Cortex of kidney (tissue), 1 donor: ENCODE data around the gene CNTNAP2.
"Not testable (repeated sequence)": the region's sequence is repeated elsewhere in the genome, so short reads cannot be mapped to it uniquely, and the experiment has no call there.

Experiments
- DNase-seq: peaks from one replicate; lab custom pipeline; 2025; lab: John Stamatoyannopoulos, UW

The CNTNAP2 gene

DNA sequence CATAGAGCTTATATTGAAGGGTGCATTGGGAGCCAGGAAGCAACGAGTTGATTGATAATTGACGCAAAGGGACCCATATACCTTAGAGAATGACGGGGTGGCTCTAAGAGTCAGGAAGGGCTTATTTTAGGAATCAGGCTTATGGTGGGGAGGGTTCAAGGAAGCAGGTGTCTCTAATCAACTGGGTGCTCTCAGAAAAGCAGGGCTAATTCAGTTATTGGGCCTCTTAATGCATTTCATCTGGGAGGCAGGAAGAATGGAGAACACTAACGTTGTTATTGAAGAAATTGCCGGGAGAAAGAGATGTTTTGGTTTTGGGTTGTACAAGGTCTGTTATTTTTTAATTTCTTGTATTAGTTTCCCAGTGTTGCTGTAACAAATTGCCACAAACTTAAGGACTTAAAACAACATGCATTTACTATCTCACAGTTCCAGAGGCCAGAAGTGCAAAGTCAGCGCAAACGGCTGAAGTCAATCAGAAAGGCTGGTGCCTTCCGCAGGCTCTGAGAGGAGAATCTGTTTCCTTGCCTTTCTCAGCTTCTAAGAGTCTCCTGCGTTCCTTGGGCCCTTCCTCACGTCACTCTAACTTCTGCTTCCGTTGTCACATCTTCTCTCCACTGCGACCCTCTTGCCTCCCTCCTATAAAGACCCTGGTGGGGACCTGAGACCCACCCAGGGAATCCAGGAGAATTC, 2145.5 kb downstream of the CNTNAP2 start:
- DNase-seq = no peak

DNA sequence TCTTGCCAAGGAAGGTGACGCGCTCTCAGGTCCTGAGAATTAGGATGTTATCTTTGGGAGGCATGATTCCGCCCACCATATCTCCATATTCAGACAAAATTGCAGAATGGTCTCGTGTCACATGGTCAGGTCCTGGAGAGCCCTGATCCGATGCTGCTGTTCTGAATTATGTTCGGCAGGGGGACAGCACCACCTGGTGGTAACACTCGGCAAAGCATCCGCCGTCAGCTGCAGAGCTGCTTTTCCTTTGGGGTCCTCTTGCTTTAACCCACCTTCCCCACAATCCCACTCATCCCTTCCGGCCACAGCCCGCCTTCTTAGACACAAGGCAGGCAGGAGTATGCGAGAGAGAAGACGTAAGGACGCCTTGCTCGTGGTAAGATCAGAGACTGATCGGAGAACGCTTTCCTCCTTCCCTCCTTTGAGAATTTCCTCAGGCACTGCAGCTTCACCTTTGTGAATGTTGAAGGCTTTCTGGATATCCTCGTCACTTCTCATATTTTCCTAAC, 2146.2 kb downstream of the CNTNAP2 start:
- DNase-seq = no peak

DNA sequence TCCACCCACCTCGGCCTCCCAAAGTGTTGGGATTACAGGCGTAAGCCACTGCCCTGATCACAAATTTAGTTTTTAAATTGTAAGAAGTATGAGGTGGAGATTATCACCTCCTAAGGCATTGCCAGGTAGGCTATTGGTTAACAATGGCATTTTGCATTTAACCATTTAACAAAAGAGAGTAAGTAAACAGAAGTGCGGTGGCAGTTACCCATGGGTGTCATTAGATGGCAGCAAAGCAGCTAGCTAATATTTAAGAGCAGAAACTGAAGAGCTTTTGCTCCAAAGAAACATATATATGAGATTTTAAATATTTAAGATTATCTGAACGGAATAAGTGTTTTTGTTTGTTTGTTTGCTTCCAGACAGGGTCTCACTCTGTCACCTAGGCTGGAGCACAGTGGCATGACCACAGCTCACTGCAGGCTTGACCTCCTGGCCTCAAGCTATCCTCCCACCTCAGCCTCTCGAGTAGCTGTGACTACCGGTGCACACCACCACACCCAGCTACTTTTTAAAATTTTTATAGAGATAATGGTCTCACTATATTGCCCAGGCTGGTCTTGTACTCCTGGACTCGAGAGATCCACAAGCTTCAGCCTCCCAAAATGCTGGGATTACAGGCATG, 2148.4 kb downstream of the CNTNAP2 start:
- no peak for DNase-seq

DNA sequence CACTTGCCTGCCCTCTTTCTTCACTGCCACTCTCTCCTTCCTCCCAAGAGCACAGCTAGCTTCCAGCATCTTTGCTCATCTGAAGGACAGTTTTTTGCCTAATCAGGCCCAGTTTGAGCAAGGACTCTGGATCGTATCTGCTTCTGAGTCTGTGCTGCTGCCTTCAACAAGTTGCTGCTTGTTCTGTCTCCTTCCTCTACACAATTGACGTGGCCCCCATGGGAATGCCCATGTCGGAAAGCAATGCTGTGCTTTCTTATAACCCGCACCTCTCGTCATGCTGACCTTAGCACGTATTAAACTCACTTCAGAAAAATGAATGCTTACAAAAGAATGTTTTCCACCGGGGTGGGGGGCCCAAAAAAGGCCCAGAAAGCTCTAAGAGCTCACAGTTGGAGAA, 2149.3 kb downstream of the CNTNAP2 start:
- no peak for DNase-seq

DNA sequence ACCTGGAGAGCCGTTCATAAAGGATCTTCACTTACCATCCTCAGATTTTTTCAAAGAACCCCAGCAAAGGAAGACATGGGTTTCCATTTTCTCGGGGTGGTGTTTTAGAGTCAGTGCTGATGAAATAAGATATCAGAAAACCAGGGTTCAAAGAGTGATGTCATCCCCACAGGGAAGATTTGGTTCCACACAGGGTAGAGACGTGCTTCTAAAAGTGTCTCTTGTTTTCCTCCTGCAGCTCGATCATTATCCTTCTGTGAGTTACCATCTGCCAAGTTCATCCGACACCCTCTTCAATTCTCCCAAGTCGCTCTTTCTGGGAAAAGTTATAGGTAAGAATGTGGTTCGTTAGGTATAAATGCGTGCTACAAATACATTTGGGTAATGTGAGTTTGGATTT, 2150.2 kb downstream of the CNTNAP2 start:
- no peak for DNase-seq

DNA sequence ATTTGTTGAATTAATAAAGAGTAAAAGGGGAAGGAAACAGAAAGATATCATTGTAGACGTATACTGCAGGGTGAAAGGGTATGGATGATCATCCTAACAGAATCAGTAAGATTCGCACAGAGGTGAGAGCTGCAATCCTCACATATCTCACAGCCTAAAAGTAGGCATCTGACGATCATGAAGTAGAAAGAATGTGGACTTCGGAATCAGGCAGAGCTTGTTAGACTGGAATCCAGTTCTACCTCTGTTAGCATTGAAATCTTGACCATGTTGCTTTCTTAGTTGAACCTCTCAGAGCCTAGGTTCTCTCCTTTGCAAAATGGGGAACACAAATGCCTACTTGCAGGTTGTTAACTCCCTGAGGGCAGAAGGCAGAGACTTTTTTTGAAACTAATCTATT, 2154.0 kb downstream of the CNTNAP2 start:
- DNase-seq = no peak

DNA sequence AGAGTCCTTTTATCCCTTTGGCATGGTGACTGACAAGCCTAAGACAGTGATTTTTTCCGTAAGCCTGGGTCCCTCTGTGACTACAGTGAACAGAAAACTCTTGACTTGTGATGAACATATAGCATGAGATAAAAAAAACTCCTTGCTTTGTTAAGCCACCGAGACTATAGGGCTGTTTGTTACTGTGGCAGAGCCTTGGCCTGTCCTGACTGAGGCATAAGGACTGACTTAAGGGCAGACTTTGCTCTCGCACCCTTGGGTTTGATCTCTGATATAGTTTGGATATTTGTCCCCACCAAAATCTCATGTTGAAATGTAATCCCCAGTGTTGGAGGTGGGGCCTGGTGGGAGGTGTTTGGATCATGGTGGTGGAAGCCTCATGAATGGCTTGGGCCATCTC, 2157.5 kb downstream of the CNTNAP2 start:
- no peak for DNase-seq

DNA sequence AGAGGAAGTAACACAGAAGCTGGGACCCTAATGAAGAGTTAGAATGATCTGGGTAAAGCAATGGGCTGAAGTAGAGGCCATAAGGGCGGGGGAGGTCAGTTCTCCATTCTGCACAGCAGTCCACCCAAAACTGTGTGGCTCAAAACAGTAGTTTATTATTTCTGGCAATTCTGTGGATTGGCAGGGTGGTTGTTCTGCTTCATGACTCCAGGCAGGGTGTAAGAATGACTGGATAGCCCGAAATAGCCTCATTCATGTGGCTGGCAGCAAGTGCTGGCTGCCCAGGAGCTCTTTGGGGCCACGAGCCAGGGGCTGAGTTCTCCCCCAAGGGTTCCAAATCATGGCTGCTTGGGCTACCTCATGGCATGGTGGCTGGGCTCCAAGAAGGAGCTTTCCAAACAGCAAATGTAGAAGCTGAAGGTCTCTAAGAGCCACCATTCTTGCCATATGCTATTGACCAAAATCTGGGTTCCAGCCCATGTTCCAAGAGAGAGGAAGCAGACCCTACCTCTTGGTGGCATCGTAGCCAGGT, 2158.8 kb downstream of the CNTNAP2 start:
- no peak for DNase-seq

DNA sequence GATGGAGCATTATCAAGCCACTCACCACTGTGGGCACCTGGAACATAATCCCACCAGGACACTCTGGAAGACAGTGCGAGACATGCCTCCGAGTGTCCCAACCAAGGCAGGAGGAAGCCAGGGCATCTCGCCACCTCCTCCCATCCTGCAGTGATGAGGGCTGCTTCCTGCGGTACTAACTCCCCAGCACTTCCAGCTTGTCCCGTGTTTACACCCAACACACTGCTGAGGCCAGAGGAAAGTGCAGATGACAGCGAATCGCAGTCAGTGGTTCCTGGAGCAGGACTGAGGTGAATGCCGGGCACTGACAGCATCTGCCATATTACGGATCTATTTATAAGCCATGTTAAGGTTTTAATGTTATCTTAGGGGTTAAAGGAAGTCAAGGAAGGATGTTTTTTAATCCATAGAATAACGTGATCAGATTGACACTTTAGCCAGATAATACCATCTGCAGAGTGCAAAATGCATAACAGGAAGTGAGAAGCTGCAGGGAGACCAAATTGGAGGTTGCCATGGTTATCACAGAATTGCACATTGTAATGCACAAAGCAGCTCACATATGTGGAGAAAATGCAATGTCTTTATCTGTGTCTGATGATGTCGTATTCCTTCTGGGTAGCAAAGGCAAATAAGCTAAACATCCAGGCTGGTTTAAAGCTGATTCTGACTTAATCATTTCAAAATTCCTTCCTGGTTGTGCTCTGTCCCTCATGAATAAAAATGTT, 2159.9 kb downstream of the CNTNAP2 start:
- no peak for DNase-seq

DNA sequence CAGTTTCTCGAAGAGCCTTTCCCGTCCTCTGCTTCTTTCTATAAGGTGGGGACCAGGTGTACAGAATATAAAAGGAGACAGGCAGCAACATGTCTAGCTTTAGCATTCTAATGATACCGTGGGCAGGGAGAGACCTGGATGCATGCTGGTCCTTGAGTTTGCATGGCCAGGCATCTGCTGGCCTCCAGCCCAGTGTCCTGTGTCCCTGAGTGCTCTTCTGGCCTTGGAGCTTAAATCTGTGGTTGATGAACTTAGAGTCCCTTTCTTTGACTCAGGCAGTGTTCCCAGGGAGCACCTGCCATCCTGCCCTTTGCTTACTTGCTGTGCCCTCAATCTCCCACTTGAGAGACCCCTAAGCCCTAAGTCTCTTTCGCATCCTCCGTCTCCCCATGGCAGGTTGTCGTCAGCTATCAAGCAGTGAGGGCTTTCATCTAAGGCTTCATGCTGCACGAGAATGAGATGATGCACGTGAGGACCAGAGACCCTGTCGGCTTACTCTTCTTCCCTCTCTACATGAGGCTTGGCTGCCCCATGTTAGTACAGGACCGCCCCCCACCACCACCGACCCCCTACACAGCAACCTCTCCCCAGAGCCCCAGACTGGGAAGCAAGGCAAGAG, 2160.6 kb downstream of the CNTNAP2 start:
- no peak for DNase-seq

DNA sequence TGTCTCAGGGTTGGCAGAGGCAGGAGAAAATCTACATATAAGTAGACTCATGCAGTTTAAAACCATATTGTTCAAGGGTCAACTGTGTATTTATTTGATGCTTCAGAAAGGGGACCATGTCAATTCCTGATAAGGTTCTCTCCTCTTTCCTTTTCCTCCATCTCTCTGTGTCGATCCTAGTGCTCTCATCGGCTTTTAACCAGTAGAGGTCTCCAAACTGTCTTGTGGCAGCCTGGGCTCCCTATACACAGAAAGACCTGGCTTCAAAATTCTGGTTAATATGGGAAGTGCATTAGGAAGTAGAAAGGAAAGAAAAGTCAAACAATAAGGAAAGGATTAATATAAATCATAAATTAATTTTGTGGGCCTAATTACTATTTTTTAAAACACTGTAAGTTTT, 2169.5 kb downstream of the CNTNAP2 start:
- DNase-seq = no peak

DNA sequence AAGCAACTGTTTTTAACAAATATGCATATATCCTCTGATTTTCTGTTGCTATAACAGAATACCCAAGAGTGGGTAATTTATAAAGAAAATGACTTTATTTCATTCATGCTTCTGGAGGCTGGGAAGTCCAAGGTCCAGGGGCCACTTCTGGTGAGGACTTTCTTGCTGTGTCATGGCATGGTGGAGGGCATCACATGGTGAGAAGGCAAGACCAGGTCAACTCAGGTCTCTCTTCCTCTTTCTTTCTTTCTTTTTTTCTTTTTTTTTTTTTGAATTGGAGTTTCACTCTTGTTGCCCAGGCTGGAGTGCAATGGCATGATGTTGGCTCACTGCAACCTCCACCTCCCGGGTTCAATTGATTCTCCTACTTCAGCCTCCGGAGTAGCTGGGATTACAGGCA, 2170.9 kb downstream of the CNTNAP2 start:
- DNase-seq = no peak

DNA sequence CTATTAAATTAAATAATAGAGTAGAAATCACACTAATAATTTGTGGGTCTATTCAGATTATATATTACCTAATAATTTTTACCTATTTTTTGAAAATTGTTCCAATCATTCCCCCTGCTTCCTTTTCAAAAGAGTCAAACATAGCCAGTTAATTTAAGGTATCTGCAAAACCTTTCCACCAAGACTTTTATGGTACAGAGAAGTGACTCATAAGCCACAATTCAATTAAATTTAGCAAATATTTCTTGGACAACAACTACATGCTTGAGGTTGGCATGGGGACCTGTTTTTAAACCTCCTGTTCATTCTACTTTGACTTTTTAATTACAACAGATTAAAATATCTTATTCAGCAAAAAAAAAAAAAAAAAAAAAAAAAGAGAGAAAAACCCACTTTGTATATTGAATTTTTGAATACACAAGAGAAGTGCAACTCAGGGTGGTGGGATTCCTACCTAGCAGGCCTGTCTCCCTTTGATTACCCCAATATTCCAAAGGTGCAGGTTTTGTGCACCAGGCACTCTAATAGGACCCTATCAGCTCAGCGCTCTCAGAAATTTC, 2172.1 kb downstream of the CNTNAP2 start:
- no peak for DNase-seq

DNA sequence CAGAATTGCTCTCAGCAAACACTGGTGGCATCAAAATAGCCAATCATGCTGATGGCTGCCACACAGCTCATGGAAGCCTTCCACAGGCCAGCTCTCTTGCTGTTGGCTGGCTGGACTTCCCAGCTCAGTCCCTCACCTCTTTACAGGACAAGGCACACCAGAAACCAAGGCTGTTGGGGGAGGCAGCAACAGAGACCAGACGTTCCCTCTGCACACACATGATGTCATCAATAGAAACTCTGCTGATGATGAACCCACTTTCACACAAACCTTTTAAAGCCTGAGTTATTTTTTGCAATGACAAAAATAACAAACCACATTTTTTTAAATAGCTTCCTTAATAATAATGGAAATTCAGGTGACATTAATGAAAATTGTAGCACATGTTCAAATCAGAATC, 2173.0 kb downstream of the CNTNAP2 start:
- DNase-seq = no peak

DNA sequence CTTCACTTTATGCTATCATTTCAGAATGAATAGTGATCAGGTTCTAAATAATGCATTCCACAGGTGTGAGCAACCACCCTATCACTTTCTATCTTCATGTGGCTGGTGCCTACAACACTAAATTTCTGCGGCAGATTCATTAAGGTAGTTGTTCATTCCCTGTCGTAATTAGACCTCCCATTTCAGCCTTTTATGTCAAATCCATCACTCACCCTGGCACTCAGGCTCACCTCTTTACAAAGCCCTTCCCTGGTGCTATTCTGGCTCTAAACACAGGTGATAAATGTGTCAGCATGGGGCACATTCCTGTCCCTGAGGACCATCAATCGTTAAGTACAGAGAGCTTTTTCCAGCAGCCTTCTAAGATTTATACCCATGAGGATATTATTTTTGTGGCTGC, 2173.9 kb downstream of the CNTNAP2 start:
- DNase-seq = no peak

DNA sequence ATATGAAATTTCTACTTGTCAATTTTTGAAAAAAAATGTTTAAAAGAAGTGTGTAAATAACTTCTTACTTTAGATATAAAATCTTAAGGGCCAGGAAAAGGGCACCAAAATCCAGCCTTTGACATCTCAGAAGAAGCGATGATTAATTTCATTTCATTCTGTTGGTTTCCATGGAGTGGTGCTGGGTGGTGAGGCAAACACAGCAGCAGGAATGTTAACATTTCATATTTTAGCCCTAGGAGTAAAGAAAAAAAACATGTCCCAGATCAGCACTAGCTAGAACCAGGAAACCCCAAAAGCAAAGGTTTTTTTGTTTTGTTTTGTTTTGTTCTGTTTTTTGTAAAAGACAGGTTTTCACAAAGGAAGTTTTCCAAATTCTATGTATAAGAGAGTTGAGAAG, 2175.2 kb downstream of the CNTNAP2 start:
- no peak for DNase-seq

DNA sequence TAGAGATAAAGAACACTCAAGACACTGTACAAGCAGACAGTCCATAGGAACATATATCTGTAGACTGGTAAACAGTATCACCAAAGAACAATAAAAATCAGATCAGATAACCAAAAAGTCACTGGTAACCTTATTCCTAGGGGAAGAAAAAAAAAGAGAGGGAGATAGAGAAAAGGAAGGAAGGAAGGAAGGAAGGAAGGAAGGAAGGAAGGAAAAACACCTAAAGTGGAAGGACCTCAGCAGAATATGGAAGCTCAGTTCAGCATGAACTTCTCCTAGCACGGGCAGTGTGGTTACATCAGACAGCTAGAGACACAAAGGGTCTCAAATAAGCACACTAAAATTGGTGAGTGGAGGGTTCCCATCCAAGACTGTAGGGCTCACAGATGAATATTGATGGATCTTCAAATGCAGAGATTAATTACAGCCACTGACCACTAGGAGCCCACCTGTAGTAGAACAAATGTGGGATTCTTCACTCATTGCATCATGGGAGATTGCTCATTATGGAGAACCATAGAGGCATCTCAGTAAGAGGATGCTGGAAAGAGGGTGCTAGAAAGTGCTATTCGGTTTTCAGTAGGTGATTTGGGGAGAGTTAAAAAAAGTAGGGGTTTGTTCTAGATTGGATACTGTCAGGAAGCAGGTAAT, 2180.5 kb downstream of the CNTNAP2 start:
- DNase-seq = no peak

DNA sequence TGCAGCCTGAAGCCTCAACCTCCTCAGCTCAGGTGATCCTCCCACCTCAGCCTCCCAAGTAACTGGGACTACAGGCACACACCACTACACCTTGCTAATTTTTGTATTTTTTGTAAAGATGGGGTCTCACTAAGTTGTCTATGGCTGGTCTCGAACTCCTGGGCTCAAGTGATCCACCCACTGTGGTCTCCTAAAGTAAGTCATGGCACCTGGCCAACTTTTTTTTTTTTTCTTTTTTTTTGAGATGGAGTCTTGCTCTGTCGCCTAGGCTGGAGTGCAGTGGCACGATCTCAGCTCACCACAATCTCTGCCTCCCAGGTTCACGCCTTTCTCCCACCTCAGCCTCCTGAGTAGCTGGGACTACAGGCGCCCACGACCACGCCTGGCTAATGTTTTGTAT, 2182.2 kb downstream of the CNTNAP2 start:
- not testable (repeated sequence) for DNase-seq

DNA sequence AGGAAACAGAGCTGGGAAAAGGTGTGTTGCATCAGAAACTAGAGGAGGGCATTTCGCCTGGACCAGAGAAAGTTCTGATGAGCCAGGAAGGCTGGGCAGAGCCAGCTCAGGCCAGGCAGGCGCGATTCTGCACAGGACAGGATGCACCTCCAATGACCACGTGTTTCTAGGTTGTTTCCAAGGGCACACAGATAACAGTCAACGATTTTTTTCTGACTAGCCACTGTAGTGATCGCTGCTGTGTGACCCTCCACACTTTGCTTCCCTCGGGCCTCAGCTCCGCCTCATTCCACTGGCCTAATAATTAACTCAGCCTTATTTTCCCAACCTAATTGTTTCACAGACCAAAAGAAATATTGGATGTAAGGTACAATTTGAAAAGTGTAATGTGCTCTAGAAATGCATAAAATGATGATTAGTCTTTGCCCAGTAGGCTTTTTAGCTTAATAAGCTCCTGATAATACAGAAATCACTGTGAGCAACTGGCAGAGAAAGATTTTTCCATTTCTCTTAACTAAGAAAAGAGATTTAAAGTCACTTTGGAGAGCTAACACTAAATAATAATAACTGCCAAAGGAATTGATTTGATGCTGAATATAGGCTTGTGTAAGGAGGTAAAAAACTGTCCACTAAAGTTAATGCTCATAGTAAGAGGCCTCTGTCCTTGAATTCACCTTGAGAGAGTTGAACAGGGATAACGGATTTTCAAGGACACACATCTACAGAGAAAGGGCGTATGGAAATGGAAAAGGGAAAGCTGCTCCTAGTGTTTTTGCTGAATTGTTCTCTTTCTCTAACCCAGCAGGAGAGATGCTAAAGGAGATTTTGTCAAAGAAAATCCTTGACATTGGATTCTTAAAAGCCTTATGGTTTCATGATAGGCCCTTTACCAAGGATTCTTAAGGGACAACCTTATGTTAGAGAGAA, 2183.0 kb downstream of the CNTNAP2 start:
- no peak for DNase-seq

DNA sequence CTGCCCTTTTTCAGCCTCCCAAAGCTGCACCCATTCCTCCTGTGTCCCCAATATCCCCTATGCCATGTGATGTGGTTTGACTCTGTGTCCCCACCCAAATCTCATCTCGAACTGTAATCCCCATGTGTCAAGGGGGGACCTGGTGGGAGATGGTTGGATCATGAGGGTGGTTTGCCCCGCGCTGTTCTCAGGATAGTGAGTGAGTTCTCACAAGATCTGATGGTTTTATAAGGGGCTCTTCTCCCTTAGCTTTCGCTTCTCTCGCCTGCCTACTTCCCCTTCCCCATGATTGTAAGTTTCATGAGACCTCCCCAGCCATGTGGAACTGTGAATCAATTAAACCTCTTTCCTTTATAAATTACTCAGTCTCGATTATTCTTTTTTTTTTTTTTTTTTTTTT, 2185.8 kb downstream of the CNTNAP2 start:
- not testable (repeated sequence) for DNase-seq
